PC-3 (cell line): ENCODE measurements around the gene LRRC8C. TPM values are rescaled to one million over a fixed set of nuclear protein-coding genes. Genes with fewer than 3 reads are reported as not detected.

Experiments
- ATAC-seq: fragments of 200-7000 bp; cut with Tn5 transposase; 2 replicates; pipeline ENCODE4 v1.9.1; 2020; ENCODE audit warnings: mild to moderate bottlenecking, moderate library complexity
- BruUV-seq: library from RNA; stranded (reverse); fragments of 400-500 nt; replicated peaks from 2 replicates; lab custom pipeline; 2021; lab: Mats Ljungman, UMichigan
- CTCF ChIA-PET: fragments of 300-600 bp; sonication (Branson Sonifier 250); formaldehyde crosslinking; loops from one replicate; lab custom pipeline; 2022; ENCODE audit warnings: antibody characterized with exemption; lab: Charles Lee
- POLR2A ChIA-PET: fragments of 300-600 bp; sonication (Branson Sonifier 250); formaldehyde crosslinking; loops from one replicate; lab custom pipeline; 2022; ENCODE audit warnings: antibody characterized with exemption; ENCODE audit not compliant: unreplicated experiment; lab: Charles Lee
- DNase-seq: peaks from one replicate; pipeline ENCODE4 v3.0.0-alpha.2; 2015
- H2AFZ ChIP-seq: fragments of 300-600 bp; sonication (generic); 2 replicates; pipeline ENCODE4 v1.6.0; 2016; ENCODE audit warnings: antibody characterized with exemption, low read length
- H3F3A ChIP-seq: fragments of 300-600 bp; sonication (generic); one replicate; pipeline ENCODE4 v1.6.0; 2017; ENCODE audit warnings: antibody characterized with exemption, low read length, control low read depth, mild to moderate bottlenecking; ENCODE audit not compliant: unreplicated experiment
- H3K27ac ChIP-seq: fragments of 300-600 bp; sonication (generic); 2 replicates; pipeline ENCODE4 v1.5.1; 2016; ENCODE audit warnings: mild to moderate bottlenecking, low read length
- H3K27me3 ChIP-seq: fragments of 300-600 bp; sonication (generic); 2 replicates; pipeline ENCODE4 v1.6.1; 2016; ENCODE audit warnings: low read length, mixed read lengths
- H3K36me3 ChIP-seq: fragments of 300-600 bp; sonication (generic); 2 replicates; pipeline ENCODE4 v1.6.1; 2016; ENCODE audit warnings: low read depth, mixed run types, low read length, mixed read lengths
- H3K4me1 ChIP-seq: fragments of 300-600 bp; sonication (generic); 2 replicates; pipeline ENCODE4 v1.5.1; 2016; ENCODE audit warnings: low read length; ENCODE audit not compliant: insufficient read depth
- H3K4me2 ChIP-seq: fragments of 300-600 bp; sonication (generic); 2 replicates; pipeline ENCODE4 v1.6.0; 2016; ENCODE audit warnings: low read length
- H3K4me3 ChIP-seq: fragments of 300-600 bp; sonication (generic); 2 replicates; pipeline ENCODE4 v1.5.1; 2016; ENCODE audit warnings: mild to moderate bottlenecking, low read length, mixed read lengths
- H3K79me2 ChIP-seq: fragments of 300-600 bp; sonication (generic); 2 replicates; pipeline ENCODE4 v1.6.1; 2017; ENCODE audit warnings: low read length, mixed read lengths
- H3K9ac ChIP-seq: fragments of 300-600 bp; sonication (generic); 2 replicates; pipeline ENCODE4 v1.6.0; 2016; ENCODE audit warnings: mild to moderate bottlenecking, low read length
- H3K9me2 ChIP-seq: fragments of 300-600 bp; sonication (generic); replicated peaks from 2 replicates; pipeline ENCODE4 v1.6.1; 2016; ENCODE audit warnings: mixed run types, low read length, mixed read lengths
- H3K9me3 ChIP-seq: fragments of 300-600 bp; sonication (generic); 2 replicates; pipeline ENCODE4 v1.6.1; 2016; ENCODE audit warnings: low read length, mixed read lengths
- H4K20me1 ChIP-seq: fragments of 300-600 bp; sonication (generic); 2 replicates; pipeline ENCODE4 v1.6.1; 2016; ENCODE audit warnings: low read length, mixed read lengths
- EZH2 ChIP-seq: fragments of 300-600 bp; sonication (generic); IDR thresholded peaks from one replicate; pipeline ENCODE4 v1.6.1; 2017; ENCODE audit warnings: antibody characterized with exemption, mild to moderate bottlenecking, low read length; ENCODE audit not compliant: unreplicated experiment
- EZH2phosphoT487 ChIP-seq: fragments of 300-600 bp; sonication (generic); IDR thresholded peaks from 2 replicates; pipeline ENCODE4 v1.6.1; 2018; ENCODE audit warnings: mild to moderate bottlenecking, antibody characterized with exemption, low read length, borderline replicate concordance
- intact Hi-C: fragments of 100-400 bp; cut with micrococcal nuclease; formaldehyde crosslinking; loops from 2 replicates; pipeline ENCODE4 v1.9.0; 2023
- total RNA-seq: library from RNA; depleted of rRNA; stranded (reverse); fragments of >200 nt; gene quantifications from 2 replicates; pipeline ENCODE4 v1.2.3, GENCODE V29; 2014
- TF ChIP-seq, protein P1 (sequence below): fragments of 300-600 bp; sonication (generic); conservative IDR thresholded peaks from 2 replicates; pipeline ENCODE4 v1.5.1; 2017; ENCODE audit warnings: antibody characterized with exemption, low read depth, mild to moderate bottlenecking, low read length

The LRRC8C gene
- total RNA-seq, 1 experiment from 2014 or later: 4.3 TPM

DNA sequence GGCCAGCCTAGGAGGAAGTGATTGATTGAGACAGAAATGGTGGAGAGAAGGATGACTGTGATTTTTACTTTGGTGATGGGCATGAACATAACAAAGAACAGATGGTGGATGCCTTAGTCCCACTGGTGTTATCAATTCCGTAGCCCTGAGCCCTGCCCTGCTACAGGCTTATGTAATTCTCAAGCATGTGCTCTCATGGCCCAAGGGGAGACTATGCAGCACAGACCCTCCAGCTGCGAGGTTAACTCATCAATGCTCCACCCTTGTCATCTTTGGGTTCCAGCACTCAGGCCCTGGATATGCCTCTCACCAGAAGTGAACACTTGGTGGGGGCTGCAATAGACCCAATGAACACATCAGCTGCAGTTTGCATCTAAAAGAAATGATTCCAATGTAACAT lies 125.2 kb downstream of the LRRC8C start:
- DNase-seq (no peak), ATAC-seq (no peak)
- peaks cover 8% of the 10 kb centered on the region; the same call in 1 of the 2 replicates for H3K4me1 ChIP-seq
- H4K20me1 ChIP-seq: no peaks in the 10 kb centered on the region
- no peaks in the 10 kb centered on the region for H3K36me3 ChIP-seq
- H3K27me3 ChIP-seq: no peaks in the 10 kb centered on the region
- H3K79me2 ChIP-seq: no peaks in the 10 kb centered on the region
- H3F3A ChIP-seq: no peaks in the 10 kb centered on the region
- H3K4me3 ChIP-seq: no peak overlapping the region
- CTCF ChIA-PET: no interaction called here
- H3K9me3 ChIP-seq: no peaks in the 10 kb centered on the region
- no TSS peak for BruUV-seq
- H3K9ac ChIP-seq: no peak overlapping the region
- POLR2A ChIA-PET: no interaction called here
- TF ChIP-seq EZH2 (no peak), EZH2phosphoT487 (no peak)
- TF ChIP-seq, protein P1, sequence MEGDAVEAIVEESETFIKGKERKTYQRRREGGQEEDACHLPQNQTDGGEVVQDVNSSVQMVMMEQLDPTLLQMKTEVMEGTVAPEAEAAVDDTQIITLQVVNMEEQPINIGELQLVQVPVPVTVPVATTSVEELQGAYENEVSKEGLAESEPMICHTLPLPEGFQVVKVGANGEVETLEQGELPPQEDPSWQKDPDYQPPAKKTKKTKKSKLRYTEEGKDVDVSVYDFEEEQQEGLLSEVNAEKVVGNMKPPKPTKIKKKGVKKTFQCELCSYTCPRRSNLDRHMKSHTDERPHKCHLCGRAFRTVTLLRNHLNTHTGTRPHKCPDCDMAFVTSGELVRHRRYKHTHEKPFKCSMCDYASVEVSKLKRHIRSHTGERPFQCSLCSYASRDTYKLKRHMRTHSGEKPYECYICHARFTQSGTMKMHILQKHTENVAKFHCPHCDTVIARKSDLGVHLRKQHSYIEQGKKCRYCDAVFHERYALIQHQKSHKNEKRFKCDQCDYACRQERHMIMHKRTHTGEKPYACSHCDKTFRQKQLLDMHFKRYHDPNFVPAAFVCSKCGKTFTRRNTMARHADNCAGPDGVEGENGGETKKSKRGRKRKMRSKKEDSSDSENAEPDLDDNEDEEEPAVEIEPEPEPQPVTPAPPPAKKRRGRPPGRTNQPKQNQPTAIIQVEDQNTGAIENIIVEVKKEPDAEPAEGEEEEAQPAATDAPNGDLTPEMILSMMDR: no peak
- 0 out of 2 replicates have a peak overlapping the region, but pooled peaks have one; percentile 37 for H2AFZ ChIP-seq
- no peaks in the 10 kb centered on the region for H3K9me2 ChIP-seq
- no peak overlapping the region for H3K27ac ChIP-seq
- no peak overlapping the region for H3K4me2 ChIP-seq
- intact Hi-C loops: no loop called here

DNA sequence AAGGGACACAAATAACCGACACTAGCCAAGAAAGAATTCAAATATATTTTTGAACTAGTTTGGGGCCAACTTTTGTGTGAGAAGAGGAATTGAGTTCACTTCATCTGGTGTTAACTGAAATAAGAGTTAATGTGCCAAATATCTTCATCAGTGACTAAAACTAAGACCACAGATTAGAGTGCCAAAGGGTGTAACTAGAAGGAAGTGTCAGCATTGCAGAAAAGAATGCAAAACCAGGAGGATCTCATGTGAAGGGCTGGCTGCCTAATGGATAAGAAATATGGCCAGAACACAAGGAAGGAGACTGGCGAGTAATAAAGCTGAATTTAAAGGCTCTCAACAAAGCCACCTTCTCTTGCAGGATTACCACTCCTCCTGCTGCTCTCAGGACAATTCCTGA lies 126.1 kb downstream of the LRRC8C start:
- Histone ChIP-seq H3K9me3 (no peaks in the 10 kb centered on the region), H3K4me3 (no peak overlapping the region), H3K4me1 (peaks cover 10% of the 10 kb centered on the region; the same call in 1 of the 2 replicates), H4K20me1 (no peaks in the 10 kb centered on the region), H3K27ac (no peak overlapping the region), H3K9ac (no peak overlapping the region), H3K79me2 (no peaks in the 10 kb centered on the region), H3F3A (no peaks in the 10 kb centered on the region), H3K4me2 (no peak overlapping the region), H3K27me3 (no peaks in the 10 kb centered on the region), H3K36me3 (no peaks in the 10 kb centered on the region), H3K9me2 (no peaks in the 10 kb centered on the region), H2AFZ (no peak overlapping the region)
- ChIA-PET POLR2A (no interaction called here), CTCF (no interaction called here)
- no peak for TF ChIP-seq EZH2
- TF ChIP-seq EZH2phosphoT487: no peak
- TF ChIP-seq, protein P1: no peak
- ATAC-seq (no peak), DNase-seq (no peak)
- intact Hi-C loops: no loop called here
- BruUV-seq: no TSS peak

DNA sequence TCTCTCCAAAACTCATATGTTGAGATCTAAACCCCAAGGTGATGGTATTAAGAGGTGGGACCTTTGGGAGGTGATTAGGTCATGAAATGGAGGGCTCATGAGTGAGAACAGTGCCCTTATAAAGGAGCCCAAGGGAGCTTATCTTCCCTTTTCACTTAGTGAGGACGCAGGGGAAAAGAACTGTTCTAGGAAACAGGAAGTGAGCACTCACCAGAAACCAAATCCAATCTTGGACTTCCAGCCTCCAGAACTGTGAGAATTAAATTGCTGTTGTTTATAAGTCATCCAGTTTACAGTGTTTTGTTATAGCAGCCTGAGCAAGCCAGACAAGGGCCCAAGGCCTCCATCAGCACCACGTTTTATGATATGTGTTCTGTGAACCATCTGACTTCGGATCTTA lies 127.6 kb downstream of the LRRC8C start:
- H3K4me1 ChIP-seq: peaks cover 10% of the 10 kb centered on the region; the same call in 1 of the 2 replicates
- H3F3A ChIP-seq: no peaks in the 10 kb centered on the region
- H3K4me2 ChIP-seq: no peak overlapping the region
- no peak overlapping the region for H3K9ac ChIP-seq
- H3K27me3 ChIP-seq: no peaks in the 10 kb centered on the region
- no peaks in the 10 kb centered on the region for H3K9me2 ChIP-seq
- no peaks in the 10 kb centered on the region for H3K36me3 ChIP-seq
- ATAC-seq: no peak
- H3K79me2 ChIP-seq: no peaks in the 10 kb centered on the region
- H2AFZ ChIP-seq: no peak overlapping the region
- no peaks in the 10 kb centered on the region for H3K9me3 ChIP-seq
- no peak for DNase-seq
- ChIA-PET CTCF (no interaction called here), POLR2A (no interaction called here)
- no peak overlapping the region for H3K4me3 ChIP-seq
- intact Hi-C loops: loop anchor here (5.0 to 10.0 kb wide), 2 partner anchors 38 to 66 kb away; no protein-coding TSS in a partner anchor
- H3K27ac ChIP-seq: no peak overlapping the region
- no TSS peak for BruUV-seq
- TF ChIP-seq EZH2: no peak
- TF ChIP-seq, protein P1: no peak
- TF ChIP-seq EZH2phosphoT487: no peak
- no peaks in the 10 kb centered on the region for H4K20me1 ChIP-seq
